GM10248 (cell line): ENCODE data around the gene PCDH1.
"Not testable (repeated sequence)": the region's sequence is repeated elsewhere in the genome, so short reads cannot be mapped to it uniquely, and the experiment has no call there.

Source experiments
- CTCF ChIA-PET: fragments of 300-600 bp; sonication (Branson Sonifier 250); formaldehyde crosslinking; extraction: SDS; loops from one replicate; lab custom pipeline; 2021; ENCODE audit warnings: antibody characterized with exemption; lab: Yijun Ruan, JAX
- POLR2A ChIA-PET: fragments of 350-650 bp; sonication (Branson Sonifier 250); formaldehyde crosslinking; extraction: SDS; loops from one replicate; lab custom pipeline; 2020; ENCODE audit warnings: antibody characterized with exemption; lab: Yijun Ruan, JAX
- DNase-seq: peaks from one replicate; pipeline ENCODE4 v3.0.0; 2012; ENCODE audit errors: extremely low spot score
- CTCF ChIP-seq: IDR thresholded peaks from 2 replicates; pipeline ENCODE4 v1.5.1; 2012; ENCODE audit warnings: mild to moderate bottlenecking, low read depth; ENCODE audit errors: extremely low read depth, missing control alignments, control extremely low read depth

The PCDH1 gene

GRCh38 chr5:141878186-141878710, at the start of gene PCDH1:
Gene PCDH1 (minus strand): TSS chr5:141878410. CDS start chr5:141878262, 148 bp downstream.
- TF ChIP-seq CTCF, result no peak
- no peak for DNase-seq
- CTCF ChIA-PET, result interaction anchor here (0.6 to 8.4 kb wide), 41 partner anchors 9 to 335 kb away, joined by 3 to 158 read pairs (median 5); partner anchors contain the start of genes DELE1 and RNF14
- POLR2A ChIA-PET, result no interaction called here

GRCh38 chr5:141926434-141926833, 48.2 kb upstream of the PCDH1 start:
- ChIA-PET POLR2A (no interaction called here), CTCF (interaction anchor here (0.7 to 2.6 kb wide), 4 partner anchors 17 to 224 kb away, joined by 3 to 6 read pairs (median 4); partner anchors contain the start of gene RNF14)
- no peak for TF ChIP-seq CTCF
- DNase-seq, result no peak

- no peak for TF ChIP-seq CTCF
- ChIA-PET CTCF (interaction anchor here (0.9 to 5.3 kb wide), 13 partner anchors 9 to 790 kb away, joined by 3 to 30 read pairs (median 5); partner anchors contain the start of genes PCDH1, PCDH12 and RNF14), POLR2A (interaction anchor here (0.7 to 2.8 kb wide), 5 partner anchors 13 to 47 kb away, joined by 3 to 15 read pairs (median 3); partner anchors contain the start of gene RNF14)
- DNase-seq, result peak; percentile 95
These were observed 45.5 kb upstream of the PCDH1 start, which contains the start of gene DELE1 for GRCh38 chr5:141923448-141924313. Gene DELE1 (plus strand): TSS chr5:141923871. CDS start chr5:141923942, 71 bp downstream.

- ChIA-PET CTCF (interaction anchor here (1.1 to 5.3 kb wide), 13 partner anchors 10 to 790 kb away, joined by 3 to 30 read pairs (median 5); partner anchors contain the start of genes DIAPH1, PCDH1, PCDH12 and RNF14), POLR2A (interaction anchor here (0.7 to 2.8 kb wide), 4 partner anchors 12 to 47 kb away, joined by 3 to 15 read pairs (median 4); partner anchors contain the start of gene RNF14)
- not testable (repeated sequence) for DNase-seq
These were observed 44.7 kb upstream of the PCDH1 start for GRCh38 chr5:141922827-141923447.

- POLR2A ChIA-PET, result no interaction called here
- DNase-seq, result no peak
- CTCF ChIA-PET, result interaction anchor here (1.3 to 5.3 kb wide), 4 partner anchors 10 to 229 kb away, joined by 3 to 30 read pairs (median 9); no protein-coding TSS in a partner anchor
- TF ChIP-seq CTCF, result no peak
These were observed 42.6 kb upstream of the PCDH1 start for GRCh38 chr5:141920771-141921170.

GRCh38 chr5:141919218-141920119, 41.3 kb upstream of the PCDH1 start:
- TF ChIP-seq CTCF, result no peak
- ChIA-PET CTCF (interaction anchor here (0.6 to 5.3 kb wide), 7 partner anchors 18 to 255 kb away, joined by 3 to 30 read pairs (median 6); partner anchors contain the start of gene RNF14), POLR2A (no interaction called here)
- DNase-seq, result no peak
